PC-3 (cell line): Measurements from ENCODE around the gene MSI2.

Experiments used
- EZH2 ChIP-seq: fragments of 300-600 bp; sonication (generic); IDR thresholded peaks from one replicate; pipeline ENCODE4 v1.6.1; 2017; ENCODE audit warnings: antibody characterized with exemption, mild to moderate bottlenecking, low read length; ENCODE audit not compliant: unreplicated experiment
- EZH2phosphoT487 ChIP-seq: fragments of 300-600 bp; sonication (generic); IDR thresholded peaks from 2 replicates; pipeline ENCODE4 v1.6.1; 2018; ENCODE audit warnings: mild to moderate bottlenecking, antibody characterized with exemption, low read length, borderline replicate concordance
- TF ChIP-seq, protein P1 (sequence below): fragments of 300-600 bp; sonication (generic); conservative IDR thresholded peaks from 2 replicates; pipeline ENCODE4 v1.5.1; 2017; ENCODE audit warnings: antibody characterized with exemption, low read depth, mild to moderate bottlenecking, low read length

DNA sequence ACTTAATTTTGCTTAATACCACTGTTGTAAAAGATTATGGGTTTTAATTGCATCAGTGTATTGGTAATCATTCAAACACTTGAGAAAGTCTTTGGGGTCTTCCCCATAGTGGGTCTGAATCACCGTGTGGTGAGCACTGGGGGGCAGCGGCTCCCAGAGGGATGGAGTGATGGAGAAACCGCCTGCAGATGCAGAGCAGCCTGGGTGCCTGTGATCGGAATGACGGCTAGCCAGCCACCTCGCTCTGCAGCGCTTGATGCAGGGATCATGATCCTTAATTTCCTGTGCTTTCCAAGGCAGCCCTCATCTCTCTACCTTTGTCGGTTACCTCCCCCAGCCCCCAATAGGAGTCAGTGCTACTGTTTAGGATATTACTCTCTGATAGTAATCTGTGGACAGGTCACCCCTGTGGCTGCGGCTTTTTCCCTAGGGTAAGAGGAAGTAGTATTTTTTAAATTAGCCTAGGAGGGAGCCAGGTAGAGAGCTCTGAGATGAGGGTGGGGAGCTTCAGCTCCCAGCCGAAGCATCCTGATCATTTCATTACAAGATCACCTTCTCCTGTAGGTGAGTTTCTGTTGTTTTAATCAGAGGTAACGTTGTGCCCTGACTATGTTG, 135.6 kb downstream of the MSI2 start:
- TF ChIP-seq EZH2 (no peak), EZH2phosphoT487 (no peak)
- TF ChIP-seq, protein P1, sequence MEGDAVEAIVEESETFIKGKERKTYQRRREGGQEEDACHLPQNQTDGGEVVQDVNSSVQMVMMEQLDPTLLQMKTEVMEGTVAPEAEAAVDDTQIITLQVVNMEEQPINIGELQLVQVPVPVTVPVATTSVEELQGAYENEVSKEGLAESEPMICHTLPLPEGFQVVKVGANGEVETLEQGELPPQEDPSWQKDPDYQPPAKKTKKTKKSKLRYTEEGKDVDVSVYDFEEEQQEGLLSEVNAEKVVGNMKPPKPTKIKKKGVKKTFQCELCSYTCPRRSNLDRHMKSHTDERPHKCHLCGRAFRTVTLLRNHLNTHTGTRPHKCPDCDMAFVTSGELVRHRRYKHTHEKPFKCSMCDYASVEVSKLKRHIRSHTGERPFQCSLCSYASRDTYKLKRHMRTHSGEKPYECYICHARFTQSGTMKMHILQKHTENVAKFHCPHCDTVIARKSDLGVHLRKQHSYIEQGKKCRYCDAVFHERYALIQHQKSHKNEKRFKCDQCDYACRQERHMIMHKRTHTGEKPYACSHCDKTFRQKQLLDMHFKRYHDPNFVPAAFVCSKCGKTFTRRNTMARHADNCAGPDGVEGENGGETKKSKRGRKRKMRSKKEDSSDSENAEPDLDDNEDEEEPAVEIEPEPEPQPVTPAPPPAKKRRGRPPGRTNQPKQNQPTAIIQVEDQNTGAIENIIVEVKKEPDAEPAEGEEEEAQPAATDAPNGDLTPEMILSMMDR = no peak
